ENCODE data around the gene CELSR1. TPM values are rescaled to one million over a fixed set of nuclear protein-coding genes. Genes with fewer than 3 reads are reported as not detected.
"Not testable (repeated sequence)": the region's sequence is repeated elsewhere in the genome, so short reads cannot be mapped to it uniquely, and the experiment has no call there.

Gene CELSR1
- total and polyA plus RNA-seq, 2 of the 13 experiments (the other 11 are each of a cell fraction or from before 2014, with no cell fraction given): 0.78 to 1.8 TPM

GRCh38 chr22:46317646-46318045 is 219.8 kb downstream of the CELSR1 start (continued):
- no peak for TF ChIP-seq STAG1 (CRISPR knock-in tag; IDR thresholded peaks at IDR 0.05)
- TF ChIP-seq BHLHE40 (IDR thresholded peaks at IDR 0.05; ENCODE audit: low read length): no peak

DNA sequence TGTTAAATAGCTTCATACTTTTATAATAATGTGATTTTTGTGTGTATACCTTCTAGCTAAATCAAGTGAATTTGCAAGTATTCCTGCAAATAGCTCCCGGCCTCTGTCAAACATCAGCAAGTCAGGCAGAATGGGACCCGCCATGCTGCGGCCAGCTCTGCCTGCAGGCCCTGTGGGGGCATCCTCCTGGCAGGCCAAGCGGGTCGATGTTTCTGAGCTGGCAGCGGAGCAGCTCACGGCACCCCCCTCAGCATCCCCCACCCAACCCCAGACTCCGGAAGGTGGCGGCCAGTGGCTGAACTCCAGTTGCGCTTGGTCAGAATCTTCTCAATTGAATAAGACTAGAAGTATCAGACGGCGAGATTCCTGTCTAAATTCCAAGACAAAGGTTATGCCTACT is 221.4 kb downstream of the CELSR1 start:
- H3K4me2 ChIP-seq (ENCODE audit: low read depth, low read length): no peak overlapping the region
- POLR2A ChIA-PET: interaction anchor here (1.5 kb wide), 1 partner anchor 20 kb away, joined by 3 read pairs; the partner anchor contains the start of gene TRMU
- TF ChIP-seq GZF1 (CRISPR knock-in tag; IDR thresholded peaks at IDR 0.05): no peak
- no peak for TF ChIP-seq SKI (IDR thresholded peaks at IDR 0.05; ENCODE audit: partially characterized antibody)
- TF ChIP-seq ZNF180 (CRISPR knock-in tag; IDR thresholded peaks at IDR 0.05; ENCODE audit: borderline replicate concordance, low read depth): no peak
- TF ChIP-seq, protein P1, sequence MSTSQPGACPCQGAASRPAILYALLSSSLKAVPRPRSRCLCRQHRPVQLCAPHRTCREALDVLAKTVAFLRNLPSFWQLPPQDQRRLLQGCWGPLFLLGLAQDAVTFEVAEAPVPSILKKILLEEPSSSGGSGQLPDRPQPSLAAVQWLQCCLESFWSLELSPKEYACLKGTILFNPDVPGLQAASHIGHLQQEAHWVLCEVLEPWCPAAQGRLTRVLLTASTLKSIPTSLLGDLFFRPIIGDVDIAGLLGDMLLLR (CRISPR knock-in tag; IDR thresholded peaks at IDR 0.05): no peak
- TF ChIP-seq CHD4 (IDR thresholded peaks at IDR 0.05; ENCODE audit: borderline replicate concordance, low read length): no peak
- no peak for TF ChIP-seq KLF6 (CRISPR knock-in tag; IDR thresholded peaks at IDR 0.05)
- TF ChIP-seq ZNF331 (CRISPR knock-in tag; IDR thresholded peaks at IDR 0.05): no peak
- no peak for TF ChIP-seq ZNF160 (CRISPR knock-in tag; IDR thresholded peaks at IDR 0.05)
- TF ChIP-seq ZNF543 (CRISPR knock-in tag; IDR thresholded peaks at IDR 0.05): no peak
- TF ChIP-seq LCORL (IDR thresholded peaks at IDR 0.05): no peak
- TF ChIP-seq LCORL (CRISPR knock-in tag; IDR thresholded peaks at IDR 0.05): no peak
- DNase-seq (ENCODE audit: low spot score) (no peak), ATAC-seq (no peak), FAIRE-seq (no peak)
- WGBS (ENCODE audit: low lambda C conversion rate): over 99% methylated on average over 9 of the region's 12 CpGs
- intact Hi-C loops (cut with micrococcal nuclease; ENCODE audit: unreplicated experiment): no loop called here
- H2AFZ ChIP-seq (ENCODE audit: low read length): no peak overlapping the region
- no peaks in the 10 kb centered on the region for H3K4me1 ChIP-seq (ENCODE audit: insufficient read depth, low read length)
- H3K36me3 ChIP-seq (replicated peaks in 1 of 2; ENCODE audit: control insufficient read depth in 1 of 2, insufficient read depth in 2 of 2, low read length in 2 of 2): peaks cover 8 to 53% of the 10 kb centered on the region in 2 experiments
- in situ Hi-C loops (cut with HindIII; ENCODE audit: extremely low pct_ligation_motif_present, low pct_unique_long_range_greater_than_20kb): loop anchor here (10.0 kb wide), 1 partner anchor 301 kb away; no protein-coding TSS in a partner anchor
- H3K9me3 ChIP-seq (ENCODE audit: low read length): no peaks in the 10 kb centered on the region
- H3K4me3 ChIP-seq (replicated peaks in 1 of 3; ENCODE audit: insufficient read depth in 1 of 3, low read depth in 2 of 3, low read length in 3 of 3): no peak overlapping the region
- H3K9ac ChIP-seq (ENCODE audit: insufficient read depth, low read depth, low read length): no peak overlapping the region
- no peaks in the 10 kb centered on the region for H3K27me3 ChIP-seq (ENCODE audit: control insufficient read depth in 1 of 2, insufficient read depth in 2 of 2, low read length in 2 of 2)
- BruUV-seq (replicated peaks): no TSS peak
- no peaks in the 10 kb centered on the region for H4K20me1 ChIP-seq (ENCODE audit: insufficient read depth, low read length)
- no peaks in the 10 kb centered on the region for H3K79me2 ChIP-seq (ENCODE audit: insufficient read depth, low read length)
- CTCF ChIA-PET (ENCODE audit: low intra/inter-chr PET ratio, low total read pairs): interaction anchor here (3.3 kb wide), 1 partner anchor 193 kb away, joined by 37 read pairs; no protein-coding TSS in a partner anchor
- no peak overlapping the region for H3K27ac ChIP-seq (ENCODE audit: extremely low read length, insufficient read depth, low read length)

- H3K9ac ChIP-seq (ENCODE audit: insufficient read depth, low read depth, low read length); H3K79me2 ChIP-seq (ENCODE audit: insufficient read depth, low read length); POLR2A ChIA-PET; H3K9me3 ChIP-seq (ENCODE audit: low read length); BruUV-seq (replicated peaks); H3K4me1 ChIP-seq (ENCODE audit: insufficient read depth, low read length); H3K4me3 ChIP-seq (replicated peaks in 1 of 3; ENCODE audit: insufficient read depth in 1 of 3, low read depth in 2 of 3, low read length in 3 of 3); DNase-seq (ENCODE audit: low spot score); H2AFZ ChIP-seq (ENCODE audit: low read length); H3K27ac ChIP-seq (ENCODE audit: extremely low read length, insufficient read depth, low read length); H3K4me2 ChIP-seq (ENCODE audit: low read depth, low read length); H4K20me1 ChIP-seq (ENCODE audit: insufficient read depth, low read length); intact Hi-C loops (cut with micrococcal nuclease; ENCODE audit: unreplicated experiment); H3K27me3 ChIP-seq (ENCODE audit: control insufficient read depth in 1 of 2, insufficient read depth in 2 of 2, low read length in 2 of 2); FAIRE-seq; ATAC-seq: not testable (repeated sequence)
- peaks cover 13 to 53% of the 10 kb centered on the region in 2 experiments for H3K36me3 ChIP-seq (replicated peaks in 1 of 2; ENCODE audit: control insufficient read depth in 1 of 2, insufficient read depth in 2 of 2, low read length in 2 of 2)
- 96% methylated on average over 2 of the region's 2 CpGs for WGBS (ENCODE audit: low lambda C conversion rate)
- CTCF ChIA-PET (ENCODE audit: low intra/inter-chr PET ratio, low total read pairs): interaction anchor here (3.3 kb wide), 1 partner anchor 190 kb away, joined by 37 read pairs; no protein-coding TSS in a partner anchor
- in situ Hi-C loops (cut with HindIII; ENCODE audit: extremely low pct_ligation_motif_present, low pct_unique_long_range_greater_than_20kb): loop anchor here (5.0 to 10.0 kb wide), 2 partner anchors 191 to 298 kb away; no protein-coding TSS in a partner anchor
Observed at GRCh38 chr22:46312848-46313247, 224.6 kb downstream of the CELSR1 start.
